OCI-LY7 (cell line): ENCODE results near the gene KRTAP5-4. TPM values are rescaled to one million over a fixed set of nuclear protein-coding genes. Genes with fewer than 3 reads are reported as not detected.
"Not testable (repeated sequence)": the region's sequence is repeated elsewhere in the genome, so short reads cannot be mapped to it uniquely, and the experiment has no call there.

Source experiments
- BruUV-seq: library from RNA; stranded (reverse); fragments of 400-500 nt; replicated peaks from 2 replicates; lab custom pipeline; 2021; lab: Mats Ljungman, UMichigan
- CTCF ChIA-PET: fragments of 300-600 bp; sonication (Branson Sonifier 250); formaldehyde crosslinking; loops from one replicate; lab custom pipeline; 2022; ENCODE audit warnings: antibody characterized with exemption; ENCODE audit not compliant: unreplicated experiment; lab: Charles Lee
- POLR2A ChIA-PET: fragments of 300-600 bp; sonication (Branson Sonifier 250); formaldehyde crosslinking; loops from one replicate; lab custom pipeline; 2022; ENCODE audit warnings: antibody characterized with exemption; lab: Charles Lee
- DNase-seq: peaks from one replicate; pipeline ENCODE4 v3.0.0-alpha.2; 2015; ENCODE audit warnings: low spot score
- H2AFZ ChIP-seq: fragments of 200-600 bp; sonication (generic), shearing (Covaris generic); 2 replicates; pipeline ENCODE4 v1.6.1; 2014; ENCODE audit warnings: mild to moderate bottlenecking, antibody characterized with exemption, low read length, moderate library complexity
- H3K27ac ChIP-seq: fragments of 200-600 bp; sonication (generic); 2 replicates; pipeline ENCODE4 v1.5.1; 2014; ENCODE audit warnings: mixed run types, low read depth, mild to moderate bottlenecking, moderate library complexity, low read length, inconsistent platforms; ENCODE audit not compliant: poor library complexity, severe bottlenecking
- H3K36me3 ChIP-seq: fragments of 200-600 bp; sonication (generic); 2 replicates; pipeline ENCODE4 v1.6.1; 2014; ENCODE audit warnings: mild to moderate bottlenecking, antibody characterized with exemption, low read length, moderate library complexity, mixed read lengths; ENCODE audit not compliant: insufficient read depth
- H3K4me1 ChIP-seq: fragments of 200-600 bp; sonication (generic); 2 replicates; pipeline ENCODE4 v1.5.1; 2014; ENCODE audit warnings: mild to moderate bottlenecking, low read length; ENCODE audit not compliant: insufficient read depth, poor library complexity, severe bottlenecking
- H3K4me2 ChIP-seq: fragments of 200-600 bp; sonication (generic); 2 replicates; pipeline ENCODE4 v1.6.1; 2014; ENCODE audit warnings: mild to moderate bottlenecking, low read length
- H3K4me3 ChIP-seq: fragments of 200-600 bp; sonication (generic); 2 replicates; pipeline ENCODE4 v1.5.1; 2014; ENCODE audit warnings: mild to moderate bottlenecking, low read depth, low read length; ENCODE audit not compliant: poor library complexity, severe bottlenecking
- H3K79me2 ChIP-seq: fragments of 200-600 bp; sonication (generic); 2 replicates; pipeline ENCODE4 v1.6.1; 2016; ENCODE audit warnings: low read depth, mild to moderate bottlenecking, low read length, moderate library complexity, mixed read lengths; ENCODE audit not compliant: insufficient read depth
- H3K9me2 ChIP-seq: fragments of 200-600 bp; sonication (generic); 2 replicates; pipeline ENCODE4 v1.6.1; 2016; ENCODE audit warnings: mild to moderate bottlenecking, low read length, mixed read lengths; ENCODE audit not compliant: insufficient read depth
- H3K9me3 ChIP-seq: fragments of 200-600 bp; sonication (generic); 2 replicates; pipeline ENCODE4 v1.6.1; 2014; ENCODE audit warnings: mild to moderate bottlenecking, mixed run types, low read length, mixed read lengths
- H4K20me1 ChIP-seq: fragments of 200-600 bp; sonication (generic); 2 replicates; pipeline ENCODE4 v1.6.1; 2014; ENCODE audit warnings: mild to moderate bottlenecking, antibody characterized with exemption, low read length, moderate library complexity, mixed read lengths; ENCODE audit not compliant: insufficient read depth
- CTCF ChIP-seq: fragments of 200-600 bp; sonication (generic); conservative IDR thresholded peaks from 2 replicates; pipeline ENCODE4 v1.5.1; 2014; ENCODE audit warnings: mild to moderate bottlenecking, antibody characterized with exemption, low read length, moderate library complexity, mixed read lengths
- EZH2phosphoT487 ChIP-seq: fragments of 200-600 bp; sonication (generic); IDR thresholded peaks from 2 replicates; pipeline ENCODE4 v1.6.1; 2018; ENCODE audit warnings: low read depth, borderline replicate concordance, mild to moderate bottlenecking, mixed run types, antibody characterized with exemption, low read length, moderate library complexity, mixed read lengths
- intact Hi-C: fragments of 100-400 bp; cut with micrococcal nuclease; formaldehyde crosslinking; loops from one replicate; pipeline ENCODE4 v1.10.0; 2022; ENCODE audit not compliant: unreplicated experiment
- total RNA-seq, 2 experiments: library from RNA; depleted of rRNA in 1 of 2; stranded (reverse); fragments of >200 nt in 1 of 2; shearing (Covaris generic) in 1 of 2; gene quantifications; 2 replicates each; pipeline ENCODE4 v1.2.3, GENCODE V29; 2014 to 2022

The KRTAP5-4 gene
- total RNA-seq, 2 experiments from 2014 or later = not detected

- intact Hi-C loops = no loop called here
- no TSS peak for BruUV-seq
These were observed 45.3 kb upstream of the KRTAP5-4 start for GRCh38 chr11:1667121-1667850.

GRCh38 chr11:1665313-1665712 lies 43.4 kb upstream of the KRTAP5-4 start:
- ChIA-PET POLR2A (no interaction called here), CTCF (no interaction called here)
- H3K4me2 ChIP-seq = no peak overlapping the region
- no TSS peak for BruUV-seq
- no peak for DNase-seq
- TF ChIP-seq EZH2phosphoT487 (no peak), CTCF (no peak)
- no peak overlapping the region for H2AFZ ChIP-seq
- H3K4me3 ChIP-seq = no peak overlapping the region
- H3K79me2 ChIP-seq = no peaks in the 10 kb centered on the region
- H3K4me1 ChIP-seq = no peaks in the 10 kb centered on the region
- no peaks in the 10 kb centered on the region for H3K9me3 ChIP-seq
- intact Hi-C loops = no loop called here
- no peaks in the 10 kb centered on the region for H3K9me2 ChIP-seq
- H3K27ac ChIP-seq = no peak overlapping the region
- no peaks in the 10 kb centered on the region for H3K36me3 ChIP-seq
- H4K20me1 ChIP-seq = no peaks in the 10 kb centered on the region

More at GRCh38 chr11:1667121-1667850, 45.3 kb upstream of the KRTAP5-4 start:
- no peaks in the 10 kb centered on the region for H3K79me2 ChIP-seq
- no peaks in the 10 kb centered on the region for H3K9me3 ChIP-seq
- no peak for TF ChIP-seq EZH2phosphoT487
- TF ChIP-seq CTCF = no peak
- H2AFZ ChIP-seq = no peak overlapping the region
- ChIA-PET CTCF (no interaction called here), POLR2A (no interaction called here)
- DNase-seq = no peak
- H3K4me1 ChIP-seq = no peaks in the 10 kb centered on the region
- H3K36me3 ChIP-seq = no peaks in the 10 kb centered on the region
- H4K20me1 ChIP-seq = no peaks in the 10 kb centered on the region
- H3K4me3 ChIP-seq = no peak overlapping the region
- no peak overlapping the region for H3K27ac ChIP-seq
- H3K4me2 ChIP-seq = no peak overlapping the region
- H3K9me2 ChIP-seq = no peaks in the 10 kb centered on the region

GRCh38 chr11:1662699-1663283 lies 40.9 kb upstream of the KRTAP5-4 start:
- H3K4me1 ChIP-seq, H3K9me2 ChIP-seq, H3K36me3 ChIP-seq, POLR2A ChIA-PET, H3K79me2 ChIP-seq, BruUV-seq, H3K9me3 ChIP-seq, CTCF ChIA-PET, intact Hi-C loops, H3K4me3 ChIP-seq, H2AFZ ChIP-seq, H4K20me1 ChIP-seq, H3K4me2 ChIP-seq, H3K27ac ChIP-seq, DNase-seq: not testable (repeated sequence)

DNA sequence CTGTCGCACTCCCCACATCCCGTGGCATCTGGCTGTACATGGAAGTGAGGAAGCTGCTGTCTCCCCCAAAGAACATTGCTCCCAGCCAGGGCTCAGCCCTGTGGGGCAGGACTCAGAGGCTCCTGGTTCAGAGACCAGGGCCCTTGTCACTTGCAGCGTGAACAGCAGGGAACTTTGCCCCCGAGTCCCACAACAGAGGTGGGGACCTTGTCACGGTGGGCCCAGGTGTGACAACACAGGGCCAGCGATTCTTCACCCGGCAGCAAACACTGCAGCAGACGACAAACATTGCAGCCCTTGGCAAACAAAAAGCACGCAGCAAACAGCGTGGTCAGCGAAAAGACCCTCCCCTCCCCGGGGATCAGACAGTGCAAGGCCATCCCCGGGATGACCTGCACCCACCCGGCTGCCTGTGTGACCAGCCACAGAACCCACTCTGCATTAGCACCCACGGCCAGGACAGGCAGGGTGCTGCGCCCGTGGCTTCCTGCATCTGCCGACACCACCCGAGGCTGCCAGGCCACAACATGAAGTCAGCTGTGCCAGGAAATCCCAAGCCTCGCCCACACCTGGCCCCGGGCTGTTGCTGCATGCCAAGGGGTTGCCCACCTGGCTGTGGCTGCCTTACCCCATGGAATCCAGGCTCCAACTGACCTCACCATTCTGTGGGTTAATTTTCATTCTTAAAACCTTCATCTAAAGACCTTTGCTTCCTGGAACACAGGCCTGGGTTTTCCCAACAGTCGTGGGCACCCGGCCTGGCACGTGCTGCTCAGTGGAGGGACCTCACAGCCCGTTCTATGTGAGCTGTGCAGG lies 39.7 kb upstream of the KRTAP5-4 start:
- CTCF ChIA-PET, H3K4me3 ChIP-seq, intact Hi-C loops, H2AFZ ChIP-seq, H3K4me1 ChIP-seq, BruUV-seq, POLR2A ChIA-PET, H3K79me2 ChIP-seq, H3K36me3 ChIP-seq, H4K20me1 ChIP-seq, H3K4me2 ChIP-seq, DNase-seq, H3K27ac ChIP-seq, H3K9me3 ChIP-seq, H3K9me2 ChIP-seq: not testable (repeated sequence)
